Liver (tissue), 3 donors: Measurements from ENCODE around the gene LRMDA.

Source experiments
- GABPA ChIP-seq, 2 donors: IDR thresholded peaks in 1 of 2; conservative IDR thresholded peaks in 1 of 2; 2 replicates each; pipeline ENCODE4 v1.6.1; 2016; ENCODE audit warnings: antibody characterized with exemption in 2 of 2, mild to moderate bottlenecking in 1 of 2, moderate library complexity in 1 of 2
- HNF4A ChIP-seq, 2 donors: conservative IDR thresholded peaks; 2 replicates each; pipeline ENCODE4 v1.6.1; 2016; ENCODE audit warnings: antibody characterized with exemption in 2 of 2, mild to moderate bottlenecking in 2 of 2
- HNF4G ChIP-seq: IDR thresholded peaks from 2 replicates; pipeline ENCODE4 v1.6.1; 2016; ENCODE audit warnings: antibody characterized with exemption
- JUND ChIP-seq, 2 donors: IDR thresholded peaks; 2 replicates each; pipeline ENCODE4 v1.6.1; 2016; ENCODE audit warnings: antibody characterized with exemption in 2 of 2
- NR2F2 ChIP-seq: IDR thresholded peaks from 2 replicates; pipeline ENCODE4 v1.6.1; 2016; ENCODE audit warnings: antibody characterized with exemption
- SP1 ChIP-seq: IDR thresholded peaks from 2 replicates; pipeline ENCODE4 v1.6.1; 2018; ENCODE audit warnings: antibody characterized with exemption, mild to moderate bottlenecking
- TF ChIP-seq, protein P1 (sequence below): IDR thresholded peaks from 2 replicates; pipeline ENCODE4 v1.6.1; 2016; ENCODE audit warnings: antibody characterized with exemption, mild to moderate bottlenecking
- TF ChIP-seq, protein P2 (sequence below): fragments of 150-350 bp; IDR thresholded peaks from 2 replicates; pipeline ENCODE4 v1.5.1; 2017; ENCODE audit warnings: improper control_type of control experiment, low read depth, low read length; ENCODE audit not compliant: missing input control
- TF ChIP-seq, protein P3 (sequence below): IDR thresholded peaks from 2 replicates; pipeline ENCODE4 v1.6.1; 2016; ENCODE audit warnings: antibody characterized with exemption
- TF ChIP-seq, protein P4 (sequence below): IDR thresholded peaks from 2 replicates; pipeline ENCODE4 v1.6.1; 2016; ENCODE audit warnings: antibody characterized with exemption
- donor health status: healthy.
- donor health status: healthy.

DNA sequence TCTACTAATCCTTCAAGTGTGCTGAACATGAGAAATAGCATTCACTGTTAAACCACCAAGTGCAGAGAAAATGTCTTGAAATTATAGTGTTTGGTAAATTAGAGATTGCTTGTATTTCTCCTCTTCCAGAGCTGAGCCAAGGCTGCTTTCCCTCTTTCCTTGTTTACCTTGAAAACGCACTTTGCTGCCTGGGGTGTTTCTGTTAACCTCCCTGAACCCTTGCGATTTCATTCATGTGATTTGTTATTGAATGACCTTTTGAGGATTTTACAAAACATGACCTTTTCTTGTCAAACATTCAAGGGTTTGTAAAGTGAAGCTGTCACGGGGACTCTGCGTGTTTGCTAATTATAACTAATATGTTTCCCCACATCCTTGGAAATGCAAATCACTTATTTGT is 169.4 kb downstream of the LRMDA start:
- TF ChIP-seq, protein P1, sequence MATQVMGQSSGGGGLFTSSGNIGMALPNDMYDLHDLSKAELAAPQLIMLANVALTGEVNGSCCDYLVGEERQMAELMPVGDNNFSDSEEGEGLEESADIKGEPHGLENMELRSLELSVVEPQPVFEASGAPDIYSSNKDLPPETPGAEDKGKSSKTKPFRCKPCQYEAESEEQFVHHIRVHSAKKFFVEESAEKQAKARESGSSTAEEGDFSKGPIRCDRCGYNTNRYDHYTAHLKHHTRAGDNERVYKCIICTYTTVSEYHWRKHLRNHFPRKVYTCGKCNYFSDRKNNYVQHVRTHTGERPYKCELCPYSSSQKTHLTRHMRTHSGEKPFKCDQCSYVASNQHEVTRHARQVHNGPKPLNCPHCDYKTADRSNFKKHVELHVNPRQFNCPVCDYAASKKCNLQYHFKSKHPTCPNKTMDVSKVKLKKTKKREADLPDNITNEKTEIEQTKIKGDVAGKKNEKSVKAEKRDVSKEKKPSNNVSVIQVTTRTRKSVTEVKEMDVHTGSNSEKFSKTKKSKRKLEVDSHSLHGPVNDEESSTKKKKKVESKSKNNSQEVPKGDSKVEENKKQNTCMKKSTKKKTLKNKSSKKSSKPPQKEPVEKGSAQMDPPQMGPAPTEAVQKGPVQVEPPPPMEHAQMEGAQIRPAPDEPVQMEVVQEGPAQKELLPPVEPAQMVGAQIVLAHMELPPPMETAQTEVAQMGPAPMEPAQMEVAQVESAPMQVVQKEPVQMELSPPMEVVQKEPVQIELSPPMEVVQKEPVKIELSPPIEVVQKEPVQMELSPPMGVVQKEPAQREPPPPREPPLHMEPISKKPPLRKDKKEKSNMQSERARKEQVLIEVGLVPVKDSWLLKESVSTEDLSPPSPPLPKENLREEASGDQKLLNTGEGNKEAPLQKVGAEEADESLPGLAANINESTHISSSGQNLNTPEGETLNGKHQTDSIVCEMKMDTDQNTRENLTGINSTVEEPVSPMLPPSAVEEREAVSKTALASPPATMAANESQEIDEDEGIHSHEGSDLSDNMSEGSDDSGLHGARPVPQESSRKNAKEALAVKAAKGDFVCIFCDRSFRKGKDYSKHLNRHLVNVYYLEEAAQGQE = no peak
- TF ChIP-seq JUND (IDR thresholded peaks at IDR 0.05) (peak in 1 of 2 donors; percentile 68), HNF4G (peak; percentile 56), GABPA (IDR thresholded peaks at IDR 0.05 in 1 of 2, conservative IDR thresholded peaks at IDR 0.05 in 1 of 2) (no peak), SP1 (peak; percentile 75), NR2F2 (peak; percentile 54), HNF4A (conservative IDR thresholded peaks at IDR 0.05) (peak; percentile 93)
- TF ChIP-seq, protein P2, sequence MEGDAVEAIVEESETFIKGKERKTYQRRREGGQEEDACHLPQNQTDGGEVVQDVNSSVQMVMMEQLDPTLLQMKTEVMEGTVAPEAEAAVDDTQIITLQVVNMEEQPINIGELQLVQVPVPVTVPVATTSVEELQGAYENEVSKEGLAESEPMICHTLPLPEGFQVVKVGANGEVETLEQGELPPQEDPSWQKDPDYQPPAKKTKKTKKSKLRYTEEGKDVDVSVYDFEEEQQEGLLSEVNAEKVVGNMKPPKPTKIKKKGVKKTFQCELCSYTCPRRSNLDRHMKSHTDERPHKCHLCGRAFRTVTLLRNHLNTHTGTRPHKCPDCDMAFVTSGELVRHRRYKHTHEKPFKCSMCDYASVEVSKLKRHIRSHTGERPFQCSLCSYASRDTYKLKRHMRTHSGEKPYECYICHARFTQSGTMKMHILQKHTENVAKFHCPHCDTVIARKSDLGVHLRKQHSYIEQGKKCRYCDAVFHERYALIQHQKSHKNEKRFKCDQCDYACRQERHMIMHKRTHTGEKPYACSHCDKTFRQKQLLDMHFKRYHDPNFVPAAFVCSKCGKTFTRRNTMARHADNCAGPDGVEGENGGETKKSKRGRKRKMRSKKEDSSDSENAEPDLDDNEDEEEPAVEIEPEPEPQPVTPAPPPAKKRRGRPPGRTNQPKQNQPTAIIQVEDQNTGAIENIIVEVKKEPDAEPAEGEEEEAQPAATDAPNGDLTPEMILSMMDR = no peak
- TF ChIP-seq, protein P3, sequence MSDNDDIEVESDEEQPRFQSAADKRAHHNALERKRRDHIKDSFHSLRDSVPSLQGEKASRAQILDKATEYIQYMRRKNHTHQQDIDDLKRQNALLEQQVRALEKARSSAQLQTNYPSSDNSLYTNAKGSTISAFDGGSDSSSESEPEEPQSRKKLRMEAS = peak; percentile 63
- TF ChIP-seq, protein P4, sequence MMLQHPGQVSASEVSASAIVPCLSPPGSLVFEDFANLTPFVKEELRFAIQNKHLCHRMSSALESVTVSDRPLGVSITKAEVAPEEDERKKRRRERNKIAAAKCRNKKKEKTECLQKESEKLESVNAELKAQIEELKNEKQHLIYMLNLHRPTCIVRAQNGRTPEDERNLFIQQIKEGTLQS = peak; percentile 24
